Suprapubic skin (tissue), 4 donors: ENCODE data around the gene HMGN4. TPM values are rescaled to one million over a fixed set of nuclear protein-coding genes. Genes with fewer than 3 reads are reported as not detected.

ENCODE experiments used
- DNase-seq, 2 donors: peaks; one replicate each; pipeline ENCODE4 v3.0.0-alpha.2; 2019; ENCODE audit warnings: low spot score in 2 of 2
- H3K27ac ChIP-seq: fragments of 200-600 bp; sonication (generic); one replicate; pipeline ENCODE4 v1.5.1; 2019
- H3K27me3 ChIP-seq: fragments of 200-600 bp; sonication (generic); one replicate; pipeline ENCODE4 v1.5.1; 2019
- H3K36me3 ChIP-seq: fragments of 200-600 bp; sonication (generic); one replicate; pipeline ENCODE4 v1.5.1; 2019
- H3K4me1 ChIP-seq: fragments of 200-600 bp; sonication (generic); one replicate; pipeline ENCODE4 v1.5.1; 2019
- H3K4me3 ChIP-seq: fragments of 200-600 bp; sonication (generic); one replicate; pipeline ENCODE4 v1.5.1; 2019; ENCODE audit warnings: mild to moderate bottlenecking
- H3K9me3 ChIP-seq: fragments of 200-600 bp; sonication (generic); one replicate; pipeline ENCODE4 v1.5.1; 2019
- EP300 ChIP-seq: sonication (generic); formaldehyde crosslinking; IDR thresholded peaks from one replicate; pipeline ENCODE4 v1.6.1; 2017; ENCODE audit warnings: antibody characterized with exemption
- POLR2A ChIP-seq, 2 donors: fragments of 450-650 bp; IDR thresholded peaks; one replicate each; pipeline ENCODE4 v1.6.1; 2017; ENCODE audit warnings: antibody characterized with exemption in 2 of 2, mild to moderate bottlenecking in 2 of 2, moderate library complexity in 2 of 2
- POLR2AphosphoS5 ChIP-seq, 3 donors: sonication (generic); formaldehyde crosslinking; IDR thresholded peaks; one replicate each; pipeline ENCODE4 v1.6.1; 2017; ENCODE audit warnings: antibody characterized with exemption in 3 of 3
- WGBS: methylation state at CpG from one replicate; pipeline ENCODE4 v1.1.5; 2018; 5-methylcytosine and 5-hydroxymethylcytosine counted together
- total RNA-seq, 4 donors: library from RNA; depleted of rRNA; stranded (reverse); fragments of >200 nt; gene quantifications; one replicate each; pipeline ENCODE4 v1.1.0, GENCODE V29; 2016
- TF ChIP-seq, protein P1 (sequence below), 2 donors: fragments of 200-600 bp in 1 of 2; fragments of 450-650 bp in 1 of 2; sonication (generic) in 1 of 2; IDR thresholded peaks; one replicate each; pipeline ENCODE4 v1.5.1; 2016 to 2019; ENCODE audit warnings: antibody characterized with exemption in 2 of 2, mild to moderate bottlenecking in 1 of 2, moderate library complexity in 1 of 2

The HMGN4 gene
- total RNA-seq, 4 donors from 2014 or later = 25.2 to 48.5 (median 34.5) TPM

DNA sequence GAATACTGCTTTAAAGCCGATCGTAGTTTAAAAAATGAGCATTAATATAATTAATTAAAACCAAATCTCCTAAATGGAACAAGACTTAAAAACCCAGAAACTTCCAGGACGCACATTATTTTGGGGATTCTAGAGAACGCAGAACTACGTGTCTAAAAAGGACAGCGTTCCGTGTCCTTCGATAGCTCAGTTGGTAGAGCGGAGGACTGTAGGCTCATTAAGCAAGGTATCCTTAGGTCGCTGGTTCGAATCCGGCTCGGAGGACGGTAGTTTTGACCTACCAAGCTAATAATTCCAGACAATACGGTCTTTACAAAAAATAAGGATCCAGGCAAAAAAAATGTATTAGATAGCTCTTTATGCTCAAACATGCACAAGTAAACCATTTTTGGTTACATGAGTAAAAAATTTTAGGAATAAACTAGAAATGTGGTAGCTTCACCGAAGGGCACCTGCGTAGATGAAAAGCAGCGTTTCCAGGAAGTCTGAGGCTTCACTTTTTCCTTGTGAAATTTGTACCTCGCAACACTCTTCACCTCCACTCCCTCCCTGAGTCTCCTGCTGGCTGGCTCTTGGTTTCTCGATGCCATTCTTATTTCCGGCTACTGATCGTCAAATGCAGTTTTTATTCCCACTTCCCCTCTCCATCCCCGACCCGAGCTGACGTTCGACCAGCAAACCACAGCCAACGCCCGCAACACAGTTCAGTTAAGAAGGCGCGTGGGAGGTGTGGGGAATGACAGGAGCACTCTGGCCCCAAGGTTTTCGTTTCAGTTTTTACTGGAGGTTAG lies 39.0 kb downstream of the HMGN4 start:
- Histone ChIP-seq H3K9me3 (no peaks in the 10 kb centered on the region), H3K27me3 (peaks cover 32% of the 10 kb centered on the region), H3K36me3 (no peaks in the 10 kb centered on the region), H3K27ac (no peak overlapping the region), H3K4me3 (peak overlapping the region; percentile 28), H3K4me1 (peaks cover 17% of the 10 kb centered on the region)
- no peak for DNase-seq
- 7% methylated on average over 31 of the region's 31 CpGs for WGBS
- no peak for TF ChIP-seq EP300

DNA sequence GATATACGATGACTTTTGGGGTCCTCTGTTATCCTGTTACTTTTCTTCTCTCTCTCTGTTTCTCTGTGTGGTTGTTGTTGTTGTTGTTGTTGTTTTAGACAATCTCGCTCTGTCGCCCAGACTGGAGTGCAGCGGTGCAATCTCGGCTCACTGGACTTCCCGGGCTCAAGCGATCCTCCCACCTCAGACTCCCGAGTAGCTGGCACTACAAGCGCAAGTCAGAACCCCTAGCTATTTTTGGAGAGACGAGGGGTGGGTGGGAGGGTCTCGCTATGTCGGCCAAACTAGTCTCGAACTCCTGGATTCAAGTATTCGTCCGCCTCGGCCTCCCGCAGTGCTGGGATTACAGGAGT lies 39.5 kb downstream of the HMGN4 start:
- H3K4me3 ChIP-seq = peak overlapping the region; percentile 28
- 23% methylated on average over 17 of the region's 17 CpGs for WGBS

DNA sequence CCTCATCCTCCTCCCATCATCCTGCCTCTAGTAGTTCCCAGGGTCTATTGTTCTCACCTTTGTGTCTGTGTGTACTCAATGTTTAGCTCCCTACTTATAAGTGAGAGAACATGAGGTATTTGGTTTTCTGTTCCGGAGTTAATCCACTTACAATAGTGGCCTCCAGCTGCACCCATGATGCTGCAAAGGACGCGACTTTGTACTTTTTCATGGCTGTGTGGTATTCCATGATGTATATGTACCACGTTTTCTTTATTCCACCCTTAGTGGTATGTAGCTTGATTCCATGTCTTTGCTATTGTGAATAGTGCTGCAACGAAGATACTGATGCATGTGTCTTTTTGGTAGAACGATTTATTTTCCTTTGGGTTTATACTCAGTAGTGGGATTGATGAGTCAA lies 40.1 kb downstream of the HMGN4 start:
- DNase-seq = no peak
- H3K27me3 ChIP-seq = peaks cover 40% of the 10 kb centered on the region
- 87% methylated on average over 6 of the region's 6 CpGs for whole genome bisulfite sequencing

More for the DNA sequence above, 39.5 kb downstream of the HMGN4 start:
- Histone ChIP-seq H3K36me3 (no peaks in the 10 kb centered on the region), H3K27ac (no peak overlapping the region), H3K9me3 (no peaks in the 10 kb centered on the region), H3K27me3 (peaks cover 35% of the 10 kb centered on the region), H3K4me1 (peaks cover 12% of the 10 kb centered on the region)
- TF ChIP-seq POLR2AphosphoS5 (IDR thresholded peaks at IDR 0.05) (no peak), EP300 (no peak), POLR2A (IDR thresholded peaks at IDR 0.05) (no peak)
- TF ChIP-seq, protein P1, sequence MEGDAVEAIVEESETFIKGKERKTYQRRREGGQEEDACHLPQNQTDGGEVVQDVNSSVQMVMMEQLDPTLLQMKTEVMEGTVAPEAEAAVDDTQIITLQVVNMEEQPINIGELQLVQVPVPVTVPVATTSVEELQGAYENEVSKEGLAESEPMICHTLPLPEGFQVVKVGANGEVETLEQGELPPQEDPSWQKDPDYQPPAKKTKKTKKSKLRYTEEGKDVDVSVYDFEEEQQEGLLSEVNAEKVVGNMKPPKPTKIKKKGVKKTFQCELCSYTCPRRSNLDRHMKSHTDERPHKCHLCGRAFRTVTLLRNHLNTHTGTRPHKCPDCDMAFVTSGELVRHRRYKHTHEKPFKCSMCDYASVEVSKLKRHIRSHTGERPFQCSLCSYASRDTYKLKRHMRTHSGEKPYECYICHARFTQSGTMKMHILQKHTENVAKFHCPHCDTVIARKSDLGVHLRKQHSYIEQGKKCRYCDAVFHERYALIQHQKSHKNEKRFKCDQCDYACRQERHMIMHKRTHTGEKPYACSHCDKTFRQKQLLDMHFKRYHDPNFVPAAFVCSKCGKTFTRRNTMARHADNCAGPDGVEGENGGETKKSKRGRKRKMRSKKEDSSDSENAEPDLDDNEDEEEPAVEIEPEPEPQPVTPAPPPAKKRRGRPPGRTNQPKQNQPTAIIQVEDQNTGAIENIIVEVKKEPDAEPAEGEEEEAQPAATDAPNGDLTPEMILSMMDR (IDR thresholded peaks at IDR 0.05) = no peak
- no peak for DNase-seq

DNA sequence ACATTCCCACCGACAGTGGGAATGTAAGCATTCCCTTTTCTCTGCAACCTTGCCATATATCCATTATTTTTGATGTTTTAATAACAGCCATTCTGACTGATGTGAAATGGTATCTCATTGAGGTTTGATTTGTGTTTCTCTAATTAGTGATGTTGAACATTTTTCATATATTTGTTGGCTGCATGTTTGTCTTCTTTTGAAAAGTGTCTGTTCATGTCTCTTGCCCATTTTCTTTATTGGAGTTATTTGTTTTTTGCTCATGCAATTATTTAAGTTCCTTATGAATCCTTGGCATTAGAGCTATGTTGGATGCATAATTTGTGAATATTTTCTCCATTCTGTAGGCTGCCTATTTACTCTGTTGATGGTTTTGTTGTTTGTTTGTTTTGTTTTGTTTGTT lies 40.6 kb downstream of the HMGN4 start:
- TF ChIP-seq POLR2A (IDR thresholded peaks at IDR 0.05) (no peak), EP300 (no peak), POLR2AphosphoS5 (IDR thresholded peaks at IDR 0.05) (no peak)
- TF ChIP-seq, protein P1 (IDR thresholded peaks at IDR 0.05) = no peak
- WGBS = 97% methylated on average over 1 of the region's 1 CpG
- H3K27me3 ChIP-seq = peaks cover 43% of the 10 kb centered on the region

More for the DNA sequence above, 40.1 kb downstream of the HMGN4 start:
- TF ChIP-seq, protein P1 (IDR thresholded peaks at IDR 0.05) = no peak
- TF ChIP-seq EP300 = no peak
- TF ChIP-seq POLR2AphosphoS5 (IDR thresholded peaks at IDR 0.05) = no peak
- no peak for TF ChIP-seq POLR2A (IDR thresholded peaks at IDR 0.05)
- Histone ChIP-seq H3K4me1 (peaks cover 10% of the 10 kb centered on the region), H3K27ac (no peak overlapping the region), H3K9me3 (no peaks in the 10 kb centered on the region), H3K36me3 (no peaks in the 10 kb centered on the region), H3K4me3 (no peak overlapping the region)

DNA sequence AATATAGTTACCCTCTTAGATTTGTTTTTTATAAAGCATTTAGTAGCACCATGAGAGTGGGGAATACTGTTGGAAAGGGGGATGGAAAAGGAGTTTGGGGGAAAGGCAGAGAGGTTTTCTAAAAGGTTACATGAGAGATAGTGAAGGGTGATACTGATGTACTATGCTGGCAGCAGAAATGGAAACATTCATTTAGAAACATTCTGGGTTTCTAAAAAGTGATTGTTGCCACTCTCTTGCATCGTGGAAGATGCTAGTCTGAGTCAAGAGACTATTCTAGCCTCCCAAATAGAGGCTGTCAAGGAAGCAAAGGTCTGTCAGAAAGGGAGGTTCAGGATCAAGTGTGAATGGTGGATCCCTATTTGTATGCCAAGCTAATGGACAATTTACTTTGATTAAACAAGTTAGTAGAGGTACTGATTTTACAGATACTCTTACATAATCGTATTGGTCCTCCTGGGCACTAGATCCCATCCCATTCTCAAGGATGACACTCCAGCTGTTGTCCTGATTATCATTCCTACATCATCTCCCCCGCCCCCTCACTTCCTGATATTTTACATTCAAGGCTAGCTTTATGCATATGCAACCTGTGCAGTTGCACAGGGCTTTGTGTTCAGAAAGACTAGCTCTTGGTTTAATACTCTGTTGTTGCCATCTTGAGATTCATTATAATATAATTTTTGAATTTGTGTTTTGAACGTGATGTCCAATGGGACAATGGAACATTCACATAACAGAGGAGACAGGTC lies 43.2 kb downstream of the HMGN4 start:
- H3K4me3 ChIP-seq = no peak overlapping the region
- WGBS = 63% methylated on average over 4 of the region's 4 CpGs

More for the DNA sequence above, 40.6 kb downstream of the HMGN4 start:
- DNase-seq = no peak
- Histone ChIP-seq H3K27ac (no peak overlapping the region), H3K9me3 (no peaks in the 10 kb centered on the region), H3K36me3 (no peaks in the 10 kb centered on the region), H3K4me3 (no peak overlapping the region), H3K4me1 (peaks cover 10% of the 10 kb centered on the region)

More for the DNA sequence above, 43.2 kb downstream of the HMGN4 start:
- no peak for DNase-seq
- Histone ChIP-seq H3K9me3 (no peaks in the 10 kb centered on the region), H3K4me1 (peaks cover 10% of the 10 kb centered on the region), H3K27ac (no peak overlapping the region), H3K36me3 (no peaks in the 10 kb centered on the region), H3K27me3 (peaks cover 57% of the 10 kb centered on the region)
- TF ChIP-seq POLR2A (IDR thresholded peaks at IDR 0.05) (no peak), POLR2AphosphoS5 (IDR thresholded peaks at IDR 0.05) (no peak)
- TF ChIP-seq, protein P1 (IDR thresholded peaks at IDR 0.05) = no peak
